LNCaP clone FGC (cell line): ENCODE measurements around the gene NYNRIN.

Source experiments
- DNase-seq: peaks from one replicate; pipeline ENCODE4 v3.0.0-alpha.2; 2011; ENCODE audit warnings: low read depth
- H3K4me3 ChIP-seq: 2 replicates; pipeline ENCODE4 v1.5.1; 2011; ENCODE audit warnings: mild to moderate bottlenecking, low read depth, low read length, control low read depth
- CTCF ChIP-seq: IDR thresholded peaks from 2 replicates; pipeline ENCODE4 v1.5.1; 2012; ENCODE audit warnings: mild to moderate bottlenecking; ENCODE audit not compliant: control insufficient read depth, insufficient read depth; ENCODE audit errors: extremely low read depth

NYNRIN gene

GRCh38 chr14:24438223-24439097 is 39.7 kb downstream of the NYNRIN start:
- H3K4me3 ChIP-seq = no peak overlapping the region
- no peak for DNase-seq
- no peak for TF ChIP-seq CTCF

- TF ChIP-seq CTCF = no peak
- DNase-seq = no peak
Observed at GRCh38 chr14:24439257-24439656, 40.5 kb downstream of the NYNRIN start.

GRCh38 chr14:24439830-24440605 is 41.2 kb downstream of the NYNRIN start:
- DNase-seq = no peak
- TF ChIP-seq CTCF = no peak
- H3K4me3 ChIP-seq = no peak overlapping the region

More at GRCh38 chr14:24439257-24439656, 40.5 kb downstream of the NYNRIN start:
- no peak overlapping the region for H3K4me3 ChIP-seq

- no peak for TF ChIP-seq CTCF
- peak overlapping the region; percentile 81 for H3K4me3 ChIP-seq
- no peak for DNase-seq
Observed at GRCh38 chr14:24440606-24441399, 42.0 kb downstream of the NYNRIN start.

DNA sequence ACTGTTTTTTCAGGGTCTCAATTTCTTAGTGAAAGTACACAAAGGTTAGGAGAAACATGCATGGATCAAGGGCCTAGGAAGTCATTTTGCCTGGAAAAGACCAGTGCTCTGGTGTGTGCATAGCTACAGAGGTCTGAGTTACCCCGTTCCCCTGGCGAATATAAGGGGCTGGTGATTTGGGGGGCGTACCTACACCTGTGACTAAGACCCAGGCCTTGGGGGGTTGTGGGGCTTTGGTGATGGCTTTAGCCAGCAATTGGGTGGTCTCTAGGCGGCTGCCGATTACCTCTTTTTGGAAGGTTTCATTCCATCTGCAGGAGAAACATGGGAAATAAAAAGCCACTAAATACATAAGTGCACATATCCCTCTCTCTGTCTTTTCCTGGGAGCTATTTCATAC is 42.7 kb downstream of the NYNRIN start:
- no peak for TF ChIP-seq CTCF
- peak overlapping the region; percentile 81 for H3K4me3 ChIP-seq
- no peak for DNase-seq

GRCh38 chr14:24441904-24442239 is 43.1 kb downstream of the NYNRIN start:
- H3K4me3 ChIP-seq = peak overlapping the region; percentile 81
- no peak for DNase-seq

More at GRCh38 chr14:24441904-24442239, 43.1 kb downstream of the NYNRIN start:
- no peak for TF ChIP-seq CTCF
